GM12874 (cell line): ENCODE data around the gene COBLL1.

Experiments used
- CTCF ChIP-seq: IDR thresholded peaks from 2 replicates; pipeline ENCODE4 v1.5.1; 2011; ENCODE audit warnings: low read depth, mild to moderate bottlenecking, control low read depth, low read length, moderate library complexity; ENCODE audit not compliant: insufficient read depth

Gene COBLL1

DNA sequence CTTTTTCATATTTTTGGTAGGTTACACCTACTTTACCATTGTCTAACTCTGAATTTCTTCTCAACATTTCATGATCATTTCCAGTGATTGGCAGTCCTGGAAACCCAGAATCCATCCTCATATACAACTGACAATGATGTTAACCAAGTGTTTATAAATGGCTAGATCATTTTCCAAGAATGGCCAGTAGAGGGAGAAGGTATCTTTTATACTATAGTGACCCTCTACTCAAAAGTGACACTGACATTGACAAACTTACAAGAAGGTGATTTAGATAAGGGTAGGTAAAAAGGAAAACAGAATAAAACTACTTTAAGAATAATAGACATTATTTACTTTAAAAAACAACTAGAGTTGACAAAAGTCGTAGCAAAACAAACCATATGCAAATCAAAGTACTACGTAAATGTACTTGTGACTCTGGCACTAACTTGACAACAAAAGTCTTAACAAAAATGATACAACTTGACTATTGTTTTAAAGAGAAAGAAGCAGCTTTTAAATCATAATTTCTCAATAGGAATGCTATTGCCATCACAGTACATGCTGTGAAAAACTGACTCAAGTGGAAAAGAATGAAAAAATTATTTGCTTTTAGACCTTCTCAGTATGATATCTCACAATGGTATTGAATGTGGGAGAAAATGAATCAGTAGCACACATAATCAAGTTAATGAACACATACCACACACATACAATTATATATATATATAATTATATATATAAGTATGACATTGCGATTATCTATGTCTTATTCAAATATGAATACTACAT is 143.7 kb downstream of the COBLL1 start:
- no peak; the same call in 1 of the 2 replicates for TF ChIP-seq CTCF

GRCh38 chr2:164696634-164697033 is 145.0 kb downstream of the COBLL1 start:
- no peak for TF ChIP-seq CTCF

DNA sequence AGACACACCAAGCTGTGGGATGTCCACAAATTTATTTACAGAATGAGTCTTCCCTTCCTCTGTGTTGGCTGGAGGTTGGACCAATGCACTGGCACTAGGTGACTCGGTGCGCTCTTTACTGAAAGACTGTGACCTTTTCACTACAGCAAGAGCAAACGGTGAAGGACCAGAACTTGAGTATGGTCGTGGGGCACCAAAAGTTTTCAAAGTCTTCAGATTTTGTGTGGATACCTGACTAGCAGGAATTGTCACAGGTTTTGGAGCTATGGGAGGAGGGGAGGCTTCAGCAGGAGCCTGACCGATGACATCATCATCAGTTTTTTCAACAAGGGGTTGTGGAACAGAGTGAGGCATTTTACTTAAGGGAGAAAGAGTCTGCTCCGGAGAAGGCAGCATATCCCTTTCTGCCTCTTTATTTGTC is 147.3 kb downstream of the COBLL1 start:
- TF ChIP-seq CTCF: no peak

DNA sequence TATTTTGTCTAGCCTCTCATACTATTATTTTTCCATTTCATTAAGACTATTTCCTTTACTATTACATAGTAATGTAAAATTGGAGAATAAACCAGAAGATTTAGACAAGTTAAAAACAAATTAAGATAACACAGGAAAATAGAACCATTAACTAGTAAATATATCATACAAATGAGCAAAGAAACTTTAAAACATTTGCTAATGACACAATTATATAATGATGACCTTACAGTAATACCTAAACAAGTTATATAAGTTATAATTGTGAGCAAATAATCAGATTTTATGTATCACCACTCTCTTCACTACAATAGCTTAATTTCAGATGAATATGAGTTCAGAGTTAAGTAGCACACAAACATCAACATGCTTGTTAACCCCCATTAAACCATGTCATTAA is 147.8 kb downstream of the COBLL1 start:
- no peak for TF ChIP-seq CTCF

GRCh38 chr2:164693390-164693789 is 148.2 kb downstream of the COBLL1 start:
- no peak for TF ChIP-seq CTCF

- TF ChIP-seq CTCF: no peak
Observed at GRCh38 chr2:164692958-164693357, 148.7 kb downstream of the COBLL1 start.

GRCh38 chr2:164692114-164692513 is 149.5 kb downstream of the COBLL1 start:
- TF ChIP-seq CTCF: no peak
